ENCODE measurements around the gene CNBP.

- no peak for TF ChIP-seq CTCF (IDR thresholded peaks at IDR 0.05)
- TF ChIP-seq ZFX (IDR thresholded peaks at IDR 0.05; ENCODE audit: borderline replicate concordance), result no peak
Observed at GRCh38 chr3:129128357-129129155, 55.1 kb downstream of the CNBP start.
